ENCODE data around the gene SPECC1L.
"Not testable (repeated sequence)": the region's sequence is repeated elsewhere in the genome, so short reads cannot be mapped to it uniquely, and the experiment has no call there.

Gene SPECC1L

DNA sequence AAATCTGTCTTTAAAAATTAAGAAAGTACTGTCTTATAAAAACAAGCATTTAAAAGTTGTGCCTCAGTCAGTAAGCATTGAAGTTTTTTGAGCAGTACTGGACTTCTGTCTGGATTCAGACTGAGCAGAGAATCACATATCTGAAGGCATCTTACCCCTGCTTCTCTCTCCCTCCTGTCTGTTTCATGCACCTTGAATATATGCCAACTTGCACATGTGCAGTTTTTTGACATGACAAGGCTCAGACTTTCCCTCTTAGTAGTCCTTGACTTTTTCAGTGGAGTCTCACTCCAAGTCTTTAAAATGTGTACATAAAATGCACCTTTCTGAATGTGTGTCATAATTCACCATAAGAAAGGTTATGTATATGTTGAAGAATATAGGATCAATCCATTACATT is 19.8 kb downstream of the SPECC1L start:
- Histone ChIP-seq H3F3A (ENCODE audit: low read depth) (no peaks in the 10 kb centered on the region), H3K27me3 (ENCODE audit: insufficient read depth, low read length, poor library complexity, severe bottlenecking) (no peaks in the 10 kb centered on the region), H3K9ac (ENCODE audit: low read depth, low read length, poor library complexity, severe bottlenecking) (no peak overlapping the region), H4K20me1 (ENCODE audit: insufficient read depth, low read length, poor library complexity, severe bottlenecking) (peaks cover 43% of the 10 kb centered on the region), H3K79me2 (ENCODE audit: insufficient read depth, low read length) (peaks cover 85% of the 10 kb centered on the region), H3K4me2 (ENCODE audit: low read depth, low read length, poor library complexity, severe bottlenecking) (no peak overlapping the region), H2AFZ (ENCODE audit: low read length) (no peak overlapping the region), H3K9me3 (ENCODE audit: insufficient read depth, low read depth, low read length) (no peaks in the 10 kb centered on the region), H3K36me3 (ENCODE audit: insufficient read depth, low read length) (no peaks in the 10 kb centered on the region), H3K4me1 (ENCODE audit: insufficient read depth, low read length, poor library complexity, severe bottlenecking) (peaks cover 32% of the 10 kb centered on the region), H3K4me3 (ENCODE audit: low read length, poor library complexity, severe bottlenecking) (no peak overlapping the region), H3K9me2 (replicated peaks; ENCODE audit: low read depth, low read length) (no peaks in the 10 kb centered on the region)
- no peak for TF ChIP-seq EZH2phosphoT487 (IDR thresholded peaks at IDR 0.05; ENCODE audit: borderline replicate concordance)
- TF ChIP-seq, protein P1, sequence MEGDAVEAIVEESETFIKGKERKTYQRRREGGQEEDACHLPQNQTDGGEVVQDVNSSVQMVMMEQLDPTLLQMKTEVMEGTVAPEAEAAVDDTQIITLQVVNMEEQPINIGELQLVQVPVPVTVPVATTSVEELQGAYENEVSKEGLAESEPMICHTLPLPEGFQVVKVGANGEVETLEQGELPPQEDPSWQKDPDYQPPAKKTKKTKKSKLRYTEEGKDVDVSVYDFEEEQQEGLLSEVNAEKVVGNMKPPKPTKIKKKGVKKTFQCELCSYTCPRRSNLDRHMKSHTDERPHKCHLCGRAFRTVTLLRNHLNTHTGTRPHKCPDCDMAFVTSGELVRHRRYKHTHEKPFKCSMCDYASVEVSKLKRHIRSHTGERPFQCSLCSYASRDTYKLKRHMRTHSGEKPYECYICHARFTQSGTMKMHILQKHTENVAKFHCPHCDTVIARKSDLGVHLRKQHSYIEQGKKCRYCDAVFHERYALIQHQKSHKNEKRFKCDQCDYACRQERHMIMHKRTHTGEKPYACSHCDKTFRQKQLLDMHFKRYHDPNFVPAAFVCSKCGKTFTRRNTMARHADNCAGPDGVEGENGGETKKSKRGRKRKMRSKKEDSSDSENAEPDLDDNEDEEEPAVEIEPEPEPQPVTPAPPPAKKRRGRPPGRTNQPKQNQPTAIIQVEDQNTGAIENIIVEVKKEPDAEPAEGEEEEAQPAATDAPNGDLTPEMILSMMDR (conservative IDR thresholded peaks at IDR 0.05; ENCODE audit: low read length): no peak

DNA sequence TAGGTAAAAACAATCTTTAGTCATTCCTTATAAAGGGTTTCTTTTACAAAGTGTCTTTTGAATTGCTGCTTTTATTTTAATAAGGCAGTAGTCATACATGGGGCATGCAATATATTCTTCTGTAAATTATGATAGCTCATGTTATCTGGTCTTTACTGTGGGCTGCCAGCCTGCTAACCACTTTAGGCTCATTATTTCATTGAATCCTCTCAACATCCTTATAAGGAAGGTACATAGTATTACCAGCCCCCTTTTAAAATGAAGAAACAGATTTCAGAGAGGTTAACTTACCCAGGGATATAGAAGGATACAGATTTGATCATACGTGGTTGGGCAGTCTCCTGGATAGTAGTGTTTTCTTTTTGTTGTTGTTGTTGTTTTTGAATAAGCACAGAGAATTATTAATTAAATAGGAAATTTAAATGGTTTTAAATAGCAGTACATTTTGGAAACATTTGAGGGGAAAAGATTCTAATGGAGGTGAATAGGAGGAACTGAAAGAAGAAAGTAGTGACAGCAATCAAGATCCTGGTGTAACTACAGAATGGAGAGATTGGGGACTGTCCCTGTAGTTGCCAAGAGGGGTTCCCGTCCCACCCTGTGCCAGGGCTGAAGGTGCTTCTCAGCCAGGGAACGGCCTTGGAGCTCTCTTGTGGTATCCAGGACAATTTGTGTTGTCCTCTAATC is 21.0 kb downstream of the SPECC1L start:
- TF ChIP-seq EZH2phosphoT487 (IDR thresholded peaks at IDR 0.05; ENCODE audit: borderline replicate concordance): no peak
- TF ChIP-seq, protein P1 (conservative IDR thresholded peaks at IDR 0.05; ENCODE audit: low read length): no peak
- Histone ChIP-seq H3F3A (ENCODE audit: low read depth) (no peaks in the 10 kb centered on the region), H3K4me2 (ENCODE audit: low read depth, low read length, poor library complexity, severe bottlenecking) (no peak overlapping the region), H3K4me1 (ENCODE audit: insufficient read depth, low read length, poor library complexity, severe bottlenecking) (peaks cover 22% of the 10 kb centered on the region), H2AFZ (ENCODE audit: low read length) (no peak overlapping the region), H3K9me3 (ENCODE audit: insufficient read depth, low read depth, low read length) (no peaks in the 10 kb centered on the region), H3K27me3 (ENCODE audit: insufficient read depth, low read length, poor library complexity, severe bottlenecking) (no peaks in the 10 kb centered on the region), H3K36me3 (ENCODE audit: insufficient read depth, low read length) (no peaks in the 10 kb centered on the region), H3K9me2 (replicated peaks; ENCODE audit: low read depth, low read length) (no peaks in the 10 kb centered on the region), H3K4me3 (ENCODE audit: low read length, poor library complexity, severe bottlenecking) (no peak overlapping the region), H4K20me1 (ENCODE audit: insufficient read depth, low read length, poor library complexity, severe bottlenecking) (peaks cover 32% of the 10 kb centered on the region), H3K79me2 (ENCODE audit: insufficient read depth, low read length) (peaks cover 84% of the 10 kb centered on the region), H3K9ac (ENCODE audit: low read depth, low read length, poor library complexity, severe bottlenecking) (no peak overlapping the region)

DNA sequence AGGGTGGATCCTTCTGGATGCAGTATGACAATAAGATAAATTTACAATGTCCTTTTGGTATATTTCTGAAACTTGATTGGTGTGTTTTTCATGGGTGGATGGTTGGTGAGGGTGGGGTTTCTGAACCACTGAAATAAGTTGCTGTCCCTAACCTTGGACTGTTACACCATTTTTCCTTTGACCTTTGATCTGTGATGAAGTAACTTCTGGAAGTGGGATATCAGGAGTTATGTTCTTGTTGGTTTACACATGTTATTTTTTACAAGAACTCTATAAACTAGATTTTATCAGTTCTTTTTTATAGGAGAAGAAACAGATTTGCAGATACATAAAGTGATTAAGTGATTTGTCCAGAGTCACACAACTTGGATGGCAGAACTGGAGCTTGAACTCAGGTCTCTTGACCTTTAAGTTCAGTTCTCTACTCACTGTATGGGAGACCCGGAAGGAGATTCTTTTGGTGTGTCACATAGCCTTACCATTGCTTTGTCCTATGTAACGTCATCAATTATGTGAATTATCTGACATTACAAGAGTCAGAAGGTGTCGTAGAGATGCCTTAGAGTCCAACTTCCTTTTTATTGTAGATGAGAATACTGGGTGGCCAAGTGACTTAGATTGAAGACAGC is 21.7 kb downstream of the SPECC1L start:
- Histone ChIP-seq H3K79me2 (ENCODE audit: insufficient read depth, low read length) (peaks cover 80% of the 10 kb centered on the region), H3K4me1 (ENCODE audit: insufficient read depth, low read length, poor library complexity, severe bottlenecking) (peaks cover 21% of the 10 kb centered on the region), H4K20me1 (ENCODE audit: insufficient read depth, low read length, poor library complexity, severe bottlenecking) (peaks cover 30% of the 10 kb centered on the region)
- H3K9me3 ChIP-seq (ENCODE audit: insufficient read depth, low read depth, low read length); H3K9me2 ChIP-seq (replicated peaks; ENCODE audit: low read depth, low read length); H3K9ac ChIP-seq (ENCODE audit: low read depth, low read length, poor library complexity, severe bottlenecking); H3K4me2 ChIP-seq (ENCODE audit: low read depth, low read length, poor library complexity, severe bottlenecking); H2AFZ ChIP-seq (ENCODE audit: low read length); H3F3A ChIP-seq (ENCODE audit: low read depth); H3K4me3 ChIP-seq (ENCODE audit: low read length, poor library complexity, severe bottlenecking); H3K36me3 ChIP-seq (ENCODE audit: insufficient read depth, low read length); H3K27me3 ChIP-seq (ENCODE audit: insufficient read depth, low read length, poor library complexity, severe bottlenecking): not testable (repeated sequence)

DNA sequence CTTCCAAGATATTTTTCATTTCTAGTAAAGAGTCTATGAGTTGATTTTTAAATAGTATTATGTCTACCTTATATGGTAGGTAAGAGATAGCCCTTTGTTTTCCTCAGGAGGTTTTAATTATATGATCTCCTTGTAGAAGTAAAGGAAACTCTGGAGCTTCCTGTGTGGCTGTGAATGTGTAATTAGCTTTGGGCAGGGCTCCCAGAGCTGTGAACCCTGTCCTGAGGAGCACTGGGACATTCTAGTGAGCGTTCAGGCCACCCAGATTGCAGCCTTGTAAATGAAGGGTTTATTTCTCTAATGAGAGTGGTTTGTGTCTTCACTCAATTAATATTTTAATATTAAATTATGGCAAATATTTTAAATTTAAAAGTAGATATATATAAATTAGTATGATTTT is 24.3 kb downstream of the SPECC1L start:
- H2AFZ ChIP-seq (ENCODE audit: low read length); H3K4me3 ChIP-seq (ENCODE audit: low read length, poor library complexity, severe bottlenecking); H3K27me3 ChIP-seq (ENCODE audit: insufficient read depth, low read length, poor library complexity, severe bottlenecking); H3K4me2 ChIP-seq (ENCODE audit: low read depth, low read length, poor library complexity, severe bottlenecking); H3K9me2 ChIP-seq (replicated peaks; ENCODE audit: low read depth, low read length); H3F3A ChIP-seq (ENCODE audit: low read depth); H3K36me3 ChIP-seq (ENCODE audit: insufficient read depth, low read length); H3K9me3 ChIP-seq (ENCODE audit: insufficient read depth, low read depth, low read length); H3K9ac ChIP-seq (ENCODE audit: low read depth, low read length, poor library complexity, severe bottlenecking): not testable (repeated sequence)
- Histone ChIP-seq H3K4me1 (ENCODE audit: insufficient read depth, low read length, poor library complexity, severe bottlenecking) (peaks cover 19% of the 10 kb centered on the region), H4K20me1 (ENCODE audit: insufficient read depth, low read length, poor library complexity, severe bottlenecking) (peaks cover 27% of the 10 kb centered on the region), H3K79me2 (ENCODE audit: insufficient read depth, low read length) (peaks cover 74% of the 10 kb centered on the region)

DNA sequence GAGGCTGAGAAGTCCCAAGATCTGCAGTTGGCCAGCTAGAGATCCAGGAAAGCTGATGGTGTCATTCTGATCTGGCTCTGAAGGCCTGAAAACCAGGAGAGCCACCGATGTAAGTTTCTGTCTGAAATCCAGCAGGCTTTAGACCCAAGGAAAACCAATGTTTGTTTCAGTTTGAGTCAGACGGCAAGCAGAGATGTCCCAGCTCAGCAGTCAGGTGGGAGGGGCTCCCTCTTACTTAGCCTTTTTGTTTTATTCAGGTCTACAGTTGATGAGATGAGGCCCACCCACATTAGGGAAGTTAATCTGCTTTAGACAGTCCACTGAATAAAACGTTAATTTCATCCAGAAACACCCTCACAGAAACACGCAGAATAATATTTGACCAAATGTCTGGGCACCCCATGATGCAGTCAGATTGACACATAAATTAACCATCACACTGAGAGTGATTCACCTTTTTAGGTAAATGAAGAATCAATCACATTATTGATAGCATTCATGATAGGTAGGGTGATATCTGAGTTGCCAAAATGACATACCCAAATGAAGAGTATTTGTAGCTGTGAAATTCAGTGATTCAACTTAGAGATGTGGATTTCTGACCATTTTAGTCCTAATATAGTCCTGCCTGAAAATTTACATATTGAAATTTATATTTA is 28.0 kb downstream of the SPECC1L start:
- H2AFZ ChIP-seq (ENCODE audit: low read length); H3K27me3 ChIP-seq (ENCODE audit: insufficient read depth, low read length, poor library complexity, severe bottlenecking); H3K9me3 ChIP-seq (ENCODE audit: insufficient read depth, low read depth, low read length); H3K4me3 ChIP-seq (ENCODE audit: low read length, poor library complexity, severe bottlenecking); H3F3A ChIP-seq (ENCODE audit: low read depth); H3K4me2 ChIP-seq (ENCODE audit: low read depth, low read length, poor library complexity, severe bottlenecking); H3K9me2 ChIP-seq (replicated peaks; ENCODE audit: low read depth, low read length); H3K9ac ChIP-seq (ENCODE audit: low read depth, low read length, poor library complexity, severe bottlenecking): not testable (repeated sequence)
- Histone ChIP-seq H3K36me3 (ENCODE audit: insufficient read depth, low read length) (peaks cover 16% of the 10 kb centered on the region; the same call in 1 of the 2 replicates), H4K20me1 (ENCODE audit: insufficient read depth, low read length, poor library complexity, severe bottlenecking) (peaks cover 18% of the 10 kb centered on the region), H3K79me2 (ENCODE audit: insufficient read depth, low read length) (peaks cover 75% of the 10 kb centered on the region), H3K4me1 (ENCODE audit: insufficient read depth, low read length, poor library complexity, severe bottlenecking) (peaks cover 39% of the 10 kb centered on the region)

Measured in Loucy (cell line).